Stomach (tissue), 4 donors: ENCODE data around the gene MBTD1.

Experiments used
- CTCF ChIP-seq, 7 experiments: fragments of 450-650 bp in 4 of 7; fragments of 200-600 bp in 3 of 7; sonication (generic) in 3 of 7; IDR thresholded peaks; one replicate each; pipeline ENCODE4 v1.5.1; 2016 to 2019; ENCODE audit warnings: antibody characterized with exemption in 7 of 7, control low read depth in 2 of 7, mild to moderate bottlenecking in 1 of 7
- EP300 ChIP-seq: sonication (generic); formaldehyde crosslinking; IDR thresholded peaks from one replicate; pipeline ENCODE4 v1.6.1; 2017; ENCODE audit warnings: antibody characterized with exemption
- POLR2A ChIP-seq, 4 donors: fragments of 450-650 bp; IDR thresholded peaks; one replicate each; pipeline ENCODE4 v1.6.1; 2016; ENCODE audit warnings: antibody characterized with exemption in 4 of 4, control low read depth in 2 of 4, mild to moderate bottlenecking in 1 of 4, moderate library complexity in 1 of 4

DNA sequence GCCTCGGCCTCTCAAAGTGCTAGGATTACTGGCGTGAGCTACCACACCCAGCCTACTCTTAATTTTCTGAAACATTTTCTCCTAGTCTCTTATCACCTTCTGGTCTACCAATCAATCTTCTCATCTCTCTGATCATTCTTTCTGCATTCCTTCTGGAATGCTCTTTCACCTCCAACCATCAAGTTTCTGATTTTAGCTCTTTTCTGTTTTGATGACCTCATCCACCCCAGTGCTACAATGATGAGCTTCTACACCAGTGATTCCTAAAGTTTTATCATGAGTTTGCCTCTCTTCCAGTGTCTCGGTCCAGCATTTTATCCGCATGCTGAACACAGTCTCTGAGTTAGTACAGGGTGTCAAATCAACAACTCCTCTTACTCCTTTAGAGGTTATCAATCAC lies 62.1 kb downstream of the MBTD1 start:
- TF ChIP-seq POLR2A (IDR thresholded peaks at IDR 0.05) (no peak), EP300 (no peak), CTCF (IDR thresholded peaks at IDR 0.05) (no peak)
